Mucosa of stomach (tissue), 1 donor: ENCODE results near the gene SPTSSB.

ENCODE experiments used
- H3K27me3 ChIP-seq: one replicate; pipeline ENCODE4 v1.7.0; 2013; ENCODE audit warnings: mild to moderate bottlenecking, low read length; ENCODE audit not compliant: control insufficient read depth, insufficient read depth
- H3K36me3 ChIP-seq: one replicate; pipeline ENCODE4 v1.7.0; 2013; ENCODE audit warnings: low read length; ENCODE audit not compliant: control insufficient read depth, insufficient read depth
- H3K4me1 ChIP-seq: one replicate; pipeline ENCODE4 v1.7.0; 2013; ENCODE audit warnings: mild to moderate bottlenecking, low read length; ENCODE audit not compliant: control insufficient read depth, insufficient read depth
- H3K4me3 ChIP-seq: one replicate; pipeline ENCODE4 v1.7.0; 2013; ENCODE audit warnings: low read length
- H3K9ac ChIP-seq: one replicate; pipeline ENCODE4 v1.7.0; 2013; ENCODE audit warnings: mild to moderate bottlenecking, low read length, moderate library complexity
- H3K9me3 ChIP-seq: one replicate; pipeline ENCODE4 v1.7.0; 2013; ENCODE audit warnings: mild to moderate bottlenecking, low read length, moderate library complexity; ENCODE audit not compliant: control insufficient read depth
- donor health status: Pancreatic carcinoma.

Gene SPTSSB

GRCh38 chr3:161406594-161407555 is 35.6 kb upstream of the SPTSSB start:
- Histone ChIP-seq H3K27me3 (no peaks in the 10 kb centered on the region), H3K4me3 (no peak overlapping the region), H3K9ac (no peak overlapping the region), H3K4me1 (peaks cover 47% of the 10 kb centered on the region), H3K36me3 (no peaks in the 10 kb centered on the region), H3K9me3 (no peaks in the 10 kb centered on the region)

- no peak overlapping the region for H3K4me3 ChIP-seq
- no peak overlapping the region for H3K9ac ChIP-seq
- H3K9me3 ChIP-seq: no peaks in the 10 kb centered on the region
- H3K36me3 ChIP-seq: no peaks in the 10 kb centered on the region
- H3K4me1 ChIP-seq: peaks cover 36% of the 10 kb centered on the region
- no peaks in the 10 kb centered on the region for H3K27me3 ChIP-seq
These were observed 34.5 kb upstream of the SPTSSB start for GRCh38 chr3:161405836-161406235.

GRCh38 chr3:161405087-161405486 is 33.8 kb upstream of the SPTSSB start:
- peaks cover 29% of the 10 kb centered on the region for H3K4me1 ChIP-seq
- no peaks in the 10 kb centered on the region for H3K9me3 ChIP-seq
- H3K4me3 ChIP-seq: no peak overlapping the region
- no peaks in the 10 kb centered on the region for H3K36me3 ChIP-seq
- no peak overlapping the region for H3K9ac ChIP-seq
- no peaks in the 10 kb centered on the region for H3K27me3 ChIP-seq

- Histone ChIP-seq H3K9ac (no peak overlapping the region), H3K36me3 (no peaks in the 10 kb centered on the region), H3K4me1 (peaks cover 18% of the 10 kb centered on the region), H3K4me3 (no peak overlapping the region), H3K9me3 (no peaks in the 10 kb centered on the region), H3K27me3 (no peaks in the 10 kb centered on the region)
These were observed 31.9 kb upstream of the SPTSSB start for GRCh38 chr3:161403251-161403650.

- no peaks in the 10 kb centered on the region for H3K27me3 ChIP-seq
- H3K9me3 ChIP-seq: no peaks in the 10 kb centered on the region
- H3K4me1 ChIP-seq: peaks cover 9% of the 10 kb centered on the region
- H3K9ac ChIP-seq: no peak overlapping the region
- no peaks in the 10 kb centered on the region for H3K36me3 ChIP-seq
- no peak overlapping the region for H3K4me3 ChIP-seq
These were observed 30.1 kb upstream of the SPTSSB start for GRCh38 chr3:161401389-161401788.

- no peaks in the 10 kb centered on the region for H3K27me3 ChIP-seq
- no peaks in the 10 kb centered on the region for H3K36me3 ChIP-seq
- H3K4me3 ChIP-seq: no peak overlapping the region
- no peaks in the 10 kb centered on the region for H3K9me3 ChIP-seq
- no peak overlapping the region for H3K9ac ChIP-seq
- H3K4me1 ChIP-seq: peaks cover 2% of the 10 kb centered on the region
These were observed 29.3 kb upstream of the SPTSSB start for GRCh38 chr3:161400650-161401049.

- Histone ChIP-seq H3K36me3 (no peaks in the 10 kb centered on the region), H3K4me3 (no peak overlapping the region), H3K9ac (no peak overlapping the region), H3K9me3 (no peaks in the 10 kb centered on the region), H3K27me3 (no peaks in the 10 kb centered on the region), H3K4me1 (peaks cover 35% of the 10 kb centered on the region)
These were observed 24.0 kb upstream of the SPTSSB start for GRCh38 chr3:161395115-161396012.

- Histone ChIP-seq H3K4me1 (peaks cover 35% of the 10 kb centered on the region), H3K9me3 (no peaks in the 10 kb centered on the region), H3K27me3 (no peaks in the 10 kb centered on the region), H3K4me3 (no peak overlapping the region), H3K9ac (no peak overlapping the region), H3K36me3 (no peaks in the 10 kb centered on the region)
These were observed 22.5 kb upstream of the SPTSSB start for GRCh38 chr3:161393803-161394202.

- Histone ChIP-seq H3K4me1 (peaks cover 35% of the 10 kb centered on the region), H3K9ac (no peak overlapping the region), H3K36me3 (no peaks in the 10 kb centered on the region), H3K9me3 (no peaks in the 10 kb centered on the region), H3K27me3 (no peaks in the 10 kb centered on the region), H3K4me3 (no peak overlapping the region)
These were observed 22.0 kb upstream of the SPTSSB start for GRCh38 chr3:161393310-161393709.

- Histone ChIP-seq H3K4me1 (peaks cover 35% of the 10 kb centered on the region), H3K9me3 (no peaks in the 10 kb centered on the region), H3K27me3 (no peaks in the 10 kb centered on the region), H3K9ac (no peak overlapping the region), H3K4me3 (no peak overlapping the region), H3K36me3 (no peaks in the 10 kb centered on the region)
These were observed 21.5 kb upstream of the SPTSSB start for GRCh38 chr3:161392853-161393252.

GRCh38 chr3:161390200-161390599 is 18.9 kb upstream of the SPTSSB start:
- no peaks in the 10 kb centered on the region for H3K9me3 ChIP-seq
- peaks cover 59% of the 10 kb centered on the region for H3K4me1 ChIP-seq
- no peak overlapping the region for H3K9ac ChIP-seq
- no peaks in the 10 kb centered on the region for H3K27me3 ChIP-seq
- no peaks in the 10 kb centered on the region for H3K36me3 ChIP-seq
- H3K4me3 ChIP-seq: no peak overlapping the region
